Progenitor cell of endocrine pancreas (in vitro differentiated cells): ENCODE measurements around the gene INTS13. TPM values are rescaled to one million over a fixed set of nuclear protein-coding genes. Genes with fewer than 3 reads are reported as not detected.

Source experiments
- DNase-seq: peaks from one replicate; pipeline ENCODE4 v3.0.0; 2021; ENCODE audit warnings: low spot score; ENCODE audit not compliant: unreplicated experiment
- H3K27ac Mint-ChIP-seq: 2 replicates; pipeline ENCODE4 v1.8.0; 2021; ENCODE audit warnings: mild to moderate bottlenecking, moderate library complexity, mixed read lengths
- H3K27me3 Mint-ChIP-seq: 2 replicates; pipeline ENCODE4 v1.8.0; 2021; ENCODE audit warnings: mixed read lengths
- H3K36me3 Mint-ChIP-seq: 2 replicates; pipeline ENCODE4 v1.8.0; 2022; ENCODE audit warnings: mixed read lengths; ENCODE audit not compliant: insufficient read depth
- H3K4me1 Mint-ChIP-seq: 2 replicates; pipeline ENCODE4 v1.8.0; 2021; ENCODE audit warnings: low read depth, mixed read lengths
- H3K4me3 Mint-ChIP-seq: 2 replicates; pipeline ENCODE4 v1.8.0; 2021; ENCODE audit warnings: low read depth, mild to moderate bottlenecking, moderate library complexity, mixed read lengths
- H3K9me3 Mint-ChIP-seq: 2 replicates; pipeline ENCODE4 v1.8.0; 2021; ENCODE audit warnings: low read depth, mixed read lengths
- CTCF ChIP-seq: fragments of 200-600 bp; sonication (generic); IDR thresholded peaks from one replicate; pipeline ENCODE4 v1.5.0; 2021; ENCODE audit warnings: antibody characterized with exemption, mild to moderate bottlenecking; ENCODE audit not compliant: unreplicated experiment
- total RNA-seq: library from RNA; stranded (reverse); gene quantifications from 2 replicates; pipeline ENCODE4 v1.2.1, GENCODE V29; 2021

Gene INTS13
- total RNA-seq, 1 donor from 2014 or later: 36.3 TPM

GRCh38 chr12:26896913-26897312, 40.9 kb downstream of the INTS13 start:
- DNase-seq: no peak
- no peaks in the 10 kb centered on the region for H3K27me3 Mint-ChIP-seq
- H3K9me3 Mint-ChIP-seq: peaks cover 4% of the 10 kb centered on the region
- no peak overlapping the region for H3K4me3 Mint-ChIP-seq
- peaks cover 2% of the 10 kb centered on the region for H3K4me1 Mint-ChIP-seq
- no peak overlapping the region for H3K27ac Mint-ChIP-seq
- no peak for TF ChIP-seq CTCF
- H3K36me3 Mint-ChIP-seq: peaks cover 29% of the 10 kb centered on the region

- Mint-ChIP-seq H3K27ac (no peak overlapping the region), H3K27me3 (no peaks in the 10 kb centered on the region), H3K36me3 (peaks cover 19% of the 10 kb centered on the region), H3K9me3 (no peaks in the 10 kb centered on the region), H3K4me3 (no peak overlapping the region), H3K4me1 (peaks cover 2% of the 10 kb centered on the region)
- no peak for TF ChIP-seq CTCF
- DNase-seq: no peak
These were observed 42.1 kb downstream of the INTS13 start for GRCh38 chr12:26895672-26896071.

- Mint-ChIP-seq H3K4me1 (no peaks in the 10 kb centered on the region), H3K9me3 (no peaks in the 10 kb centered on the region)
- no peak for TF ChIP-seq CTCF
These were observed 46.1 kb downstream of the INTS13 start for GRCh38 chr12:26891704-26892103.

GRCh38 chr12:26890784-26891183, 47.0 kb downstream of the INTS13 start:
- Mint-ChIP-seq H3K27me3 (no peaks in the 10 kb centered on the region), H3K27ac (no peak overlapping the region), H3K4me1 (no peaks in the 10 kb centered on the region), H3K9me3 (no peaks in the 10 kb centered on the region), H3K4me3 (no peak overlapping the region), H3K36me3 (no peaks in the 10 kb centered on the region)
- DNase-seq: no peak
- no peak for TF ChIP-seq CTCF

More at GRCh38 chr12:26891704-26892103, 46.1 kb downstream of the INTS13 start:
- Mint-ChIP-seq H3K36me3 (no peaks in the 10 kb centered on the region), H3K27ac (no peak overlapping the region), H3K4me3 (no peak overlapping the region), H3K27me3 (no peaks in the 10 kb centered on the region)
- DNase-seq: no peak

- Mint-ChIP-seq H3K27me3 (no peaks in the 10 kb centered on the region), H3K4me1 (no peaks in the 10 kb centered on the region), H3K4me3 (no peak overlapping the region), H3K36me3 (peaks cover 1% of the 10 kb centered on the region), H3K27ac (no peak overlapping the region), H3K9me3 (peaks cover 5% of the 10 kb centered on the region)
- peak; percentile 100 for TF ChIP-seq CTCF
- peak; percentile 89 for DNase-seq
These were observed 52.8 kb downstream of the INTS13 start for GRCh38 chr12:26884765-26885576.
